MG63 (cell line): ENCODE results near the gene CBFB. TPM values are rescaled to one million over a fixed set of nuclear protein-coding genes. Genes with fewer than 3 reads are reported as not detected.
A peak's percentile ranks its signal among the peaks of the same experiment; 100 is the strongest.
"Not testable (repeated sequence)": the region's sequence is repeated elsewhere in the genome, so short reads cannot be mapped to it uniquely, and the experiment has no call there.

Experiments
- DNase-seq: peaks from one replicate; pipeline ENCODE4 v3.0.0-alpha.2; 2020
- H3K27me3 ChIP-seq: fragments of 250-450 bp; sonication (Bioruptor Pico); 2 replicates; pipeline ENCODE4 v1.5.1; 2020; ENCODE audit warnings: mild to moderate bottlenecking, moderate library complexity
- H3K36me3 ChIP-seq: fragments of 250-450 bp; sonication (Bioruptor Pico); 2 replicates; pipeline ENCODE4 v1.5.1; 2020; ENCODE audit warnings: mild to moderate bottlenecking, moderate library complexity
- H3K4me3 ChIP-seq: fragments of 250-450 bp; sonication (Bioruptor Pico); 2 replicates; pipeline ENCODE4 v1.5.1; 2020; ENCODE audit warnings: mild to moderate bottlenecking, moderate library complexity
- H3K9me3 ChIP-seq: fragments of 250-450 bp; sonication (Bioruptor Pico); 2 replicates; pipeline ENCODE4 v1.5.1; 2020; ENCODE audit warnings: mild to moderate bottlenecking, moderate library complexity
- total RNA-seq: library from RNA; depleted of rRNA; stranded (reverse); fragments of >200 nt; shearing (Covaris generic); gene quantifications from 2 replicates; pipeline ENCODE4 v1.2.3, GENCODE V29; 2014; ENCODE audit warnings: low replicate concordance; rRNA removed

CBFB gene
- total RNA-seq, result 15.8 and 22.5 TPM in 2 replicates

DNA sequence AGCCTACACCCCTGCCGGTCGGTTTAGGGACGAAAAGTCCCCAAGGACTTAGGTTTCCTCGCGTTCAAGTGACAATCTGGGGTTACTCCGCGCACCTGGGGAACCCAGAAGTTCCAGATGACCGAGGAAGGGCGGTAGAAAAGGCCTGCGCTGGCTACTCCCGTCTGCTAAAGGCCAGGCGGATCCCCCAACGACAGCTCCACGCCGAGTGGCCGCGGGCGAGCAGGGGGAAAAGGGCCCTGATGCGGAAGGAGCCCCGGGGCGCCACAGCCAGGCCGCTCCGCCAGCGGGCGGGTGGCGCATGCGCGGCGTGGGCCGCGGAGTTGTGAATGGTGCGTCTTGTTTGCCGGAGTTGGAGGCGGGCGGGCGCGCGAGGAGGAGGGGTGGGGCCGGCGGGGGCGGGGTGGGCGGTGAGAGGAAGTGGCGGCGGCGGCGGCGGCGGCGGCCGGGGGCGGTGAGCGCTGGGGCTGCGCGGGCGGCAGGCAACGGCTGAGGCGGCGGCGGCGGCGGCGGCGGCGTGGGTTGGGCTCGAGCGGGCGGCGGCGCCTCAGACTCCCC lies at the start of gene CBFB:
TSS of gene CBFB (plus strand) at position 454 of the 558 bp plus-strand sequence. CDS start 259 bp downstream, outside the sequence.
- Histone ChIP-seq H3K36me3 (peaks cover 16% of the 10 kb centered on the region), H3K27me3 (no peaks in the 10 kb centered on the region), H3K4me3 (peak within 1 kb of the TSS; percentile 67), H3K9me3 (no peaks in the 10 kb centered on the region)
- peak; percentile 89 for DNase-seq

DNA sequence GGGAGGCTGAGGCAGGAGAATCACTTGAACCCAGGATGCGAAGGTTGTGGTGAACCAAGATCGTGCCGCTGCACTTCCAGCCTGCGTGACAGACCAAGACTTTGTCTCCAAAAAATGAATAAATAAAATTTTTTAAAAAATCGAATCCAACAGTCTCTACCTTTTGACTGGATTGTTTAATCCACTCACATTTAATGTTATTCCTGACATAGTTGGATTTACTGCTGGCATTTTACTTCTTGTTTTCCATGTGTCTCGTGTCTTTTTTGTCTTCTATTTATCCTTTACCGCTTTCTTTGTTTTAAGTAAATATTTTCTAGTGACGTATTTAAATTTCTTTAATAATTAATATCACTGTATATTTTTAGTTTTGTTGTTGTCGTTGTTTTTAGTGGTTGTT lies 45.9 kb upstream of the CBFB start:
- H3K27me3 ChIP-seq, result no peaks in the 10 kb centered on the region
- no peaks in the 10 kb centered on the region for H3K36me3 ChIP-seq
- DNase-seq, result no peak
- no peak overlapping the region for H3K4me3 ChIP-seq
- H3K9me3 ChIP-seq, result no peaks in the 10 kb centered on the region

DNA sequence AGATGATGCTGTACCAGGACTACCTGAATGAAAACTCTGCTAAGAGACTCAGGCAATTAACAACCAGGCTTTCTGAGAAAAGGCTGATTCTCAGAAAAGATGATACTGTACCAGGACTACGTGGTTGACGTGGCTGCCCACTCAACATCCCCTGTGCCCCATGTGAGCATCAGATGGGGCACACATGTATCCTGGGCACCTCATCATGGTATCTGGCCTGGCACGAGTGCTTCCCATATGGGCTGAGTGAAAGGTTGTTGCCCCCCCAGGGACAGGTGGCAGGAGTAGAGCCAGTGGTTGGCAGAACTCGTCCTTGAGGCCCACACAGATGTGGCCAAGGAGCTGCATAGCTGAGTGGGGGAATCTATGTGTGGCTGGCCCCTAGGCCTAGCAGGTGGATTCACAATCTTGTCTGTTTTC lies 44.0 kb upstream of the CBFB start:
- no peak overlapping the region for H3K4me3 ChIP-seq
- no peaks in the 10 kb centered on the region for H3K27me3 ChIP-seq
- no peak for DNase-seq
- no peaks in the 10 kb centered on the region for H3K36me3 ChIP-seq
- no peaks in the 10 kb centered on the region for H3K9me3 ChIP-seq

DNA sequence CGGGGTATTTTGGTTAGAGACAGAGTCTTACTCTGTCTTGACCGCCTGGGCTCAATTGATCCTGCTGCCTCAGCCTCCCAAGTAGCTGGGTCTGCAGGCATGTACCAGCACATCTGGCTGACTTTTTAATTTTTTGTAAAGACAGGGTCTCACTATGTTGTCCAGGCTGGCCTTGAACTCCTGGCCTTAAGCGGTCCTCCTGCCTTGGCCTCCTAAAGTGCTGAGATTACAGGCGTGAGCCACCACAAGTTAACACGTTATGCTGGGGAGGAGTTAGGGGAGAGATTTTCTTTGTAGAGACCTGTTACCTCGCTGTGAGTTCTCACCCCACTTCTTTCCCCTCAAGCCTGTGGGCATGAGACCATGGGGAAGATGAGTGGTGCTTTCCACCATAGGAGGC lies 42.4 kb upstream of the CBFB start:
- DNase-seq, result no peak
- no peaks in the 10 kb centered on the region for H3K9me3 ChIP-seq
- H3K27me3 ChIP-seq, result no peaks in the 10 kb centered on the region
- no peaks in the 10 kb centered on the region for H3K36me3 ChIP-seq
- H3K4me3 ChIP-seq, result no peak overlapping the region

DNA sequence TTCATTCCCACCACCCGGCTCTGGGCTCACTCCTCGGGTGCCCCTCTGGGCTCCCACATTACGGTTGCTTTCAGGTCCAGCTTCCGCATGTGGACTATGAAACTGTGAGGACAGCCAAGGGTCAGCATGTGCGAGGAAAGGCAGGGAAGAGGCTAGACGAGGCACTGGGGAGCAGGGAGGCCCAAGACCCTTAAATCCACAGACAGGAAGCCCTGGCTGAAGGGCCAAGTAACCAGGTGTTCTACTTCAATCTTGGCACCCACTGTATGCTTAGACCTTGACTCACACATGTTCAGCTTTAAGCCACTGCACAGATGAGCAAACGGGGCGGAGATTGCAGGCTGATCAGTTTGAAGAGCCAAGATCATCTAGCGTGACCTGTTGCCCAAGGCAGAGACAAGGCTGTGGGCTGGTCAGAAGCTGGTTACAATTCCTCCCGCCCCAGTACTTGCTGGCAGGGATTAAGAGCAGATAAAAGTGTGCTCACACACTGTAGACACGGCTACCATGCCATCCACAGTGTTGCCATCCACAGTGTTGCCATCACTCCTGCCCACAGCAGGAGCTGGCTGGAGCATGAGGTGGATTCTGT lies 40.7 kb upstream of the CBFB start, which contains the start of gene CES4A:
TSS of gene CES4A (plus strand) at position 393 of the 592 bp plus-strand sequence. CDS start at position 577, 184 bp downstream.
- Histone ChIP-seq H3K36me3 (no peaks in the 10 kb centered on the region), H3K4me3 (no peak within 1 kb of the TSS), H3K9me3 (no peaks in the 10 kb centered on the region), H3K27me3 (no peaks in the 10 kb centered on the region)
- peak; percentile 76 for DNase-seq

DNA sequence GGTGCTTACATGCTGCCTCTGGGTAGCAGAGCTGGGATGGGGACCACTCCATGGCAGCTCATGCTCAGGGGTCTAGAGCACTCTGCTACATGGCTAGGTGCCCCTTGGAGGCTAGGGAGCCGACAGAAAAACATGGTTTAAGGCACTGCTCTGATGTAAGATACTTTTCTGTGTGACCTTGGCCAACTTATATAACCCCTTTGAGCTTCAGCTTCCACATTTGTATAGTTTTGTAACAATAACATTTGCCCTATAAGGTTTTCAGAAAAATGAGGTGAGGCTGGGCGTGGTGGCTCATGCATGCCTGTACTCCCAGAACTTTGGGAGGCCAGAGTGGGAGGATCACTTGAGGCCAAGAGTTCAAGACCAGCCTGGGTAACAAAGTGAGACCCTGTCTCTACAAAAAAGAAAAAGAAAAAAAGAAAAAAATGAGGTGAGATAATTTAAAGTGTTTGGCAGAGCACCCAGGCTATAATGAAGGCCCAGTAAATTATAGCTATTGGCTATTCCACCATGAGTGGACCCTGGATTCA lies 37.3 kb upstream of the CBFB start:
- Histone ChIP-seq H3K36me3 (no peaks in the 10 kb centered on the region), H3K4me3 (no peak overlapping the region), H3K9me3 (no peaks in the 10 kb centered on the region), H3K27me3 (no peaks in the 10 kb centered on the region)
- no peak for DNase-seq

DNA sequence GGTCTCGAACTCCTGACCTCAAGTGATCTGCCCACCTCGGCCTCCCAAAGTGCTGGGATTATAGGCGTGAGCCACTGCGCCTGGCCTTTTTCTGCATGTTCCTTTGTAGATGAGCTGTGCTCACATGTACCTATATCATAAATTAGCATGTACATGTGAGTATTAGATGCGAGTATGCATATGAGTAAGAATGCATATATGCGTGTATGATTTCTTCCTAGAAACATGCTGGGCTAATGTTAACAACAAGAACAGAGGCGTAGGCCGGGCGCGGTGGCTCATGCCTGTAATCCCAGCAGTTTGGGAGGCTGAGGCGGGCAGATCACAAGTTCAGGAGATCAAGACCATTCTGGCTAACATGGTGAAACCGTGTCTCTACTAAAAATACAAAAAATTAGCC lies 35.4 kb upstream of the CBFB start:
- not testable (repeated sequence) for H3K4me3 ChIP-seq, DNase-seq, H3K27me3 ChIP-seq, H3K9me3 ChIP-seq, H3K36me3 ChIP-seq

DNA sequence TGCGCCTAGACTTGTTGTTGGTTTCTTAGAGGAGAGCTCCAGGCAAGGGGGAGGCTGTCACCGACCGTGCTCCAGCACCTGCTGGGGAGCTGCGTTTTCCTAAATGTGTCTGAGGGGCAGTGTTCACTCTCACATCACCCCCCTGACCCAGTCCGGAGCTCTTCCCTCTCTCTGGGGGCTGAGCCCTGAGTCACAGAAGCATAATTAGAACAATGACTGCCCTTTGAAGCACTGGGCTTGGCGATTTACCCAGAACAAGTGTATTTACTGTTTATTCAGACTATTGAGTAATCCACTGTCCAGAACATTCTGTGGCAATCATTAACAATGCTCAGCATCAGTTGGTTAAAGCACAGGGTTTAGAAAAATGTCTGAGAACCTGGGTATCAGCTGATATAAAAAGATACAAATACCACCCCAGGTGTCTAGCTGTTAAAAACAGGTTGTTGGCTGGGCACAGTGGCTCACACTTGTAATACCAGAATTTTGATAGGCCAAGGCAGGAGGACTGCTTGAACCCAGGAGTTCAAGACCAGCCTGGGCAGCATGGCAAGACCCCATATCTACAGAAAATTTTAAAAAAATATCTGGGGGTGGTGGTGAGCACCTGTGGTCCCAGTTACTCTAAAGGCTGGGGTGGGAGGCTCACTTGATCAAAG lies 32.5 kb upstream of the CBFB start:
- peak; percentile 34 for DNase-seq
- H3K4me3 ChIP-seq, result no peak overlapping the region
- no peaks in the 10 kb centered on the region for H3K9me3 ChIP-seq
- no peaks in the 10 kb centered on the region for H3K27me3 ChIP-seq
- no peaks in the 10 kb centered on the region for H3K36me3 ChIP-seq

DNA sequence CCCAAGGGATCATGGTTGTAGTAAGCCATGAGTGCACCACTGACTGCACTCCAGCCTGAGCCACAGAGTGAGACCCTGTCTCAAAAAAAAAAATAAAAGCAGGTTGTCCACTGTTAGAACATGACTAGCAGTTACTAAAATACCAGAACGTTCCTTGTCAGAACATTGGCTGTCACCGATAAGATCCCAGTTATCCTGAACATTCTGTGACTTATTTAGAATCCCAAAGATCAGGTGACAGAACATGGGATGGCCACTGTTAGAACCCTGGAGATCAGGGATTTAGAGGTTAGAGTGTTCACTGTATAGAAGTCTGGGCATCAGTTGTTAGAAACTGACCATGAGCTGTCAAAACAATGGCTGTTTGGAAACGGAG lies 32.0 kb upstream of the CBFB start:
- H3K36me3 ChIP-seq, result no peaks in the 10 kb centered on the region
- no peak for DNase-seq
- H3K9me3 ChIP-seq, result no peaks in the 10 kb centered on the region
- H3K4me3 ChIP-seq, result no peak overlapping the region
- no peaks in the 10 kb centered on the region for H3K27me3 ChIP-seq

DNA sequence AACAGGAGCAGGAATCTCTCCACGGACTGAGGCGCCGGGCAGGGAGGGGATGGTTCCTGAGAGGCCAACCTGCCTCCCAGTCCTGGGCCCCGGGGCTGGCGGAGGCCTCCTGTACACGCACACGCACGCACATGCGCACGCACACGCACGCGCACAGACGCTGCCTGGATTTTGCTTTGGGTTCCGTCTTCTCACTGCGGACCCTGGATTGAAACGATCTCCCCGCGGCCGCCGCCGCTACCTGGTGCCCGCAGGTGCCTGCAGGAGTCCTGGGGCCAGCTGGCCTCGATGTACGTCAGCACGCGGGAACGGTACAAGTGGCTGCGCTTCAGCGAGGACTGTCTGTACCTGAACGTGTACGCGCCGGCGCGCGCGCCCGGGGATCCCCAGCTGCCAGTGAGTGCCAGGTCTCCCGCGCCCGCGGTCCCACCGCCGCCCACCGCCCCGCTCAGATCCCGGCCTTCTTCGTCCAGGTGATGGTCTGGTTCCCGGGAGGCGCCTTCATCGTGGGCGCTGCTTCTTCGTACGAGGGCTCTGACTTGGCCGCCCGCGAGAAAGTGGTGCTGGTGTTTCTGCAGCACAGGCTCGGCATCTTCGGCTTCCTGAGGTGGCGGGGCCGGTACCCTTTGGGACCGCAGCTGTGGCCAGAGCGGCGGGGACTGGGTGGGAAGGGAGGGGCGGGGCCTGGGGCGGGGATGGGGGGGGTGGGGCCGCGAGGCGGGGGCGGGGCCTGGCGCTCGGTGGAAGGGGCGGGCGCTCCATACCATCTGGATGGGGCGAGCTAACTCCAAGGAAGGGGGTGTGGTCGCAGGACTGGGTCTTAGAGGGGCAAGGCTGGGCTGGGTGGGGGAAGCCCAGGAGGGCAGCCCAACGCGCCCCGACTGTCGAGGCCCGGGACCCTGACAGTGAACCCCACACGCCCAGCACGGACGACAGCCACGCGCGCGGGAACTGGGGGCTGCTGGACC lies 28.3 kb upstream of the CBFB start:
- no peaks in the 10 kb centered on the region for H3K9me3 ChIP-seq
- DNase-seq, result no peak

DNA sequence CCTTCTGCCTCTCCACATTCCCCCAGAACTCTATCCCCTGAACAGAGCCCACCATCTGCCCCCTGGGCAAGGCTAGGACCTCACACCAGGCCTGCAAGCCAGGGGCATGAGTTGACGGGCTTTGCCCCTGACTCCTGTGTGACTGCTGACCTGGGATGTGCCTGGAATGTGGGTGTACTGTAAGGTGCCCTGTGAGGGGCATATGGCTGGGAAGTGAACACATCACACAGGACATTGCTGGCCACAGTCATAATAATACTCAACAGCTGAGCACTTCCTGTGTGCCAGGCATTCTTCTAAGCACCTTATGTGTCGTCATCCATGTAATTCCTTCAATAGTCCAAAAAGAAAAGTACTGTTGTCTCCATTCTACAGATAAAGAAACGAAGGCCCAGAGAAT lies 27.2 kb upstream of the CBFB start:
- Histone ChIP-seq H3K9me3 (no peaks in the 10 kb centered on the region), H3K4me3 (no peak overlapping the region), H3K27me3 (no peaks in the 10 kb centered on the region), H3K36me3 (no peaks in the 10 kb centered on the region)
- DNase-seq, result no peak

More for the DNA sequence above, 28.3 kb upstream of the CBFB start:
- Histone ChIP-seq H3K27me3 (no peaks in the 10 kb centered on the region), H3K36me3 (no peaks in the 10 kb centered on the region), H3K4me3 (no peak overlapping the region)

DNA sequence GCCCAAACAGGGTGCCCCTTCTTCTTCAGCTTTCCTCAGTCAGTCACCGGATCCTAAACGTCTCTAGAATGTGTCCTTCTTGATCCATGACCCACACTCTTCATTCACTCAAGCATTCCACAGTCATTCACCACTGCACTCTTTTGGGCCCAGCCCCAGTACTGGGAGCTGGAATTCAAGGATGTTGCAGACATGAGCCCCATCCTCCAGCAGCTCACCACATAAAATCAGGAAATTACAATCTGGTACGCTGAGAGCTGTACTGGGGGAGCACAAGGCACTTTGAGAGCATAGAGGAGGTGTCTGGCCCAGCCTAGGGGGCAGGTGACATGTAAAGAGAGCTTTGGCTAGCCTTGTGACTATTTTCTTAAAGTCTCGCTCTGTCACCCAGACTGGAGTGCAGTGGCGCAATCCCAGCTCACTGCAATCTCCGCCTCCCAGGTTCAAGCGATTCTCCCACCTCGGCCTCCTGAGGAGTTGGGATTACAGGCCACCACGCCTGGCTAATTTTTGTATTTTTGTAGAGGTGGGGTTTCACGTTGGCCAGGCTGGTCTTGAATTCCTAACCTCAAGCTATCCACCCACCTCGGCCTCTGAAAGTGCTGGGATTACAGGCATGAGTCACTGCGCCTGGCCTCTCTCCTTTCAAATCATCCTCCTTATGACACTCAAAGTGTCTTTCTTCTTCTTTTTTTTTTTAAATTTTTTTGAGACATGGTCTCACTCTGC lies 21.9 kb upstream of the CBFB start:
- no peaks in the 10 kb centered on the region for H3K27me3 ChIP-seq
- no peak overlapping the region for H3K4me3 ChIP-seq
- H3K36me3 ChIP-seq, result no peaks in the 10 kb centered on the region
- DNase-seq, result no peak
- no peaks in the 10 kb centered on the region for H3K9me3 ChIP-seq

DNA sequence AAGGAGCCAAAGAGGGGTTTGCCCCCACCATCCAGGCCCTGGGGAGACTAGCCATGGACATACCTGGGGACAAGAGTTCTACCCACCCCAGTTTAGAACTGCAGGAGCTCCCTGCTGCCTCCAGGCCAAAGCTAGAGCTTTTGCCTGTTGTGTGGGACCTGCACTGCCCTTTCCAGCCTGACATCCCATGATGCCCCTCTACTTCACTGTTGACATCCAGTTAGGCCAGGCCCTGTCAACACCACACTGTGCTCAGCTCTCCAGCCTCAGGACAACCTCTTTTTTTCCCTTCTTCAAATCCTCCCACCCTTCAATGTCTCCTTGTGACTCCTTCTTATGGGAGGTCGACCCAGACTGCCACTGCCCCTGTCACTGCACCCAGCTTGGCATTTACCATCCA lies 19.8 kb upstream of the CBFB start:
- H3K9me3 ChIP-seq, result no peaks in the 10 kb centered on the region
- H3K4me3 ChIP-seq, result no peak overlapping the region
- no peaks in the 10 kb centered on the region for H3K27me3 ChIP-seq
- no peak for DNase-seq
- H3K36me3 ChIP-seq, result no peaks in the 10 kb centered on the region

DNA sequence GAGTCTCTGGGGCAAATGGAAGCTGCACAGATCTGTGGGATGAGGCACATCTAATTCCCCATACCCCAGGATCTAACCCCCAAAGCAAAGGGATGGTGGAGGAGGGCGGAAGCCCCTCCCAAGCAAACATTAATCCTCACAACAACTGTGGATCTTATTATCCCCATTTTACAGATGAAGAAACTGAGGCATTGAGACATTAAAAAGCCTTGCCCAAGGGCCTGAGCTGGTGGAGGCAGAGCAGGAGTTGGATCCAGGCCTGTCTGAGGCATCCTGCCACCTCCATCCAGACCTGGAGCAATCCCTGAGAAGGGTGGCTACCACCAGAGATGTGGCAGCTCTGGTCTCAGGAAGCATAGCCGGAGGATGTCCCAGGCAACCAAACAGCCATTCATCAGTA lies 17.7 kb upstream of the CBFB start:
- Histone ChIP-seq H3K4me3 (no peak overlapping the region), H3K27me3 (no peaks in the 10 kb centered on the region), H3K9me3 (no peaks in the 10 kb centered on the region), H3K36me3 (no peaks in the 10 kb centered on the region)
- no peak for DNase-seq

DNA sequence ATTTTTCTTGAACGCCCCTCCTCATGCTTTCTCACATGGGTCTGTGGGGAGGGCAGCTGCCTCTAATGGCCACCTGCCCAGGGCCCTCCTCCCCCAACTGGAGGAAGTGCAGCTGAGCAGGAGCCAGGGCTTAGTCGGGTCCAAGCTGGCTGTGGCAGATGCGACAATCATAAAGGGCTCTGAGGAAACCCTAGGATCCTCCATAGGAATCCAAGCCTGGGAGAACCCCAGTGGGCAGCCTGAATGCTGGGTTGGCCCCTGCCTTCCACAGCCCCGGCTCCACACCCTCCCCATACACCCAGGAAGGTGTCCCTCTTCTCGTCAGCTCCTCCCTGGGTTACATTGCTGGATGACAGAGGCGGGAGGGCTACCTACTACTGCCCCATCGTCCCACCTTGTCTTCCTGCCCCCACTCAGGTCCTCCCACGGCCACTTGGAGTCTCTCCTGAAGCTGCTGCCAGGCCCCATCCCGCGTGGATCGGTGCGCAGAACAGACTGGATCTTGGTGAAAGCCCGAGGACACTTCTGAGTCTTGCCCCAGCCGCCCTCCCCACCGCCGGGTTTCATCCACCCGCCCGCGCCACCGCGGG lies 15.6 kb upstream of the CBFB start:
- Histone ChIP-seq H3K27me3 (no peaks in the 10 kb centered on the region), H3K4me3 (no peak overlapping the region), H3K36me3 (no peaks in the 10 kb centered on the region), H3K9me3 (no peaks in the 10 kb centered on the region)
- no peak for DNase-seq
